Measurements from ENCODE around the gene AXIN1. TPM values are rescaled to one million over a fixed set of nuclear protein-coding genes. Genes with fewer than 3 reads are reported as not detected.

The AXIN1 gene
- total RNA-seq, 4 donors from 2014 or later, result 17.5 to 29.7 (median 26.4) TPM

GRCh38 chr16:286491-287297 is 65.8 kb downstream of the AXIN1 start:
- Histone ChIP-seq H3K9me3 (no peaks in the 10 kb centered on the region), H3K4me3 (replicated peaks in 1 of 3) (no peak overlapping the region), H3K4me1 (no peaks in the 10 kb centered on the region), H3K36me3 (peaks cover 11 to 23% of the 10 kb centered on the region in 2 donors), H3K27me3 (no peaks in the 10 kb centered on the region), H3K27ac (no peak overlapping the region)
- no peak for DNase-seq
- WGBS, 2 donors, result 91 to 97% methylated on average over 7 to 21 of the region's 22 CpGs
- TF ChIP-seq POLR2A (IDR thresholded peaks at IDR 0.05), result no peak
- TF ChIP-seq, protein P1, sequence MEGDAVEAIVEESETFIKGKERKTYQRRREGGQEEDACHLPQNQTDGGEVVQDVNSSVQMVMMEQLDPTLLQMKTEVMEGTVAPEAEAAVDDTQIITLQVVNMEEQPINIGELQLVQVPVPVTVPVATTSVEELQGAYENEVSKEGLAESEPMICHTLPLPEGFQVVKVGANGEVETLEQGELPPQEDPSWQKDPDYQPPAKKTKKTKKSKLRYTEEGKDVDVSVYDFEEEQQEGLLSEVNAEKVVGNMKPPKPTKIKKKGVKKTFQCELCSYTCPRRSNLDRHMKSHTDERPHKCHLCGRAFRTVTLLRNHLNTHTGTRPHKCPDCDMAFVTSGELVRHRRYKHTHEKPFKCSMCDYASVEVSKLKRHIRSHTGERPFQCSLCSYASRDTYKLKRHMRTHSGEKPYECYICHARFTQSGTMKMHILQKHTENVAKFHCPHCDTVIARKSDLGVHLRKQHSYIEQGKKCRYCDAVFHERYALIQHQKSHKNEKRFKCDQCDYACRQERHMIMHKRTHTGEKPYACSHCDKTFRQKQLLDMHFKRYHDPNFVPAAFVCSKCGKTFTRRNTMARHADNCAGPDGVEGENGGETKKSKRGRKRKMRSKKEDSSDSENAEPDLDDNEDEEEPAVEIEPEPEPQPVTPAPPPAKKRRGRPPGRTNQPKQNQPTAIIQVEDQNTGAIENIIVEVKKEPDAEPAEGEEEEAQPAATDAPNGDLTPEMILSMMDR (IDR thresholded peaks at IDR 0.05), result no peak
- intact Hi-C loops (cut with DNase I), result no loop called here

DNA sequence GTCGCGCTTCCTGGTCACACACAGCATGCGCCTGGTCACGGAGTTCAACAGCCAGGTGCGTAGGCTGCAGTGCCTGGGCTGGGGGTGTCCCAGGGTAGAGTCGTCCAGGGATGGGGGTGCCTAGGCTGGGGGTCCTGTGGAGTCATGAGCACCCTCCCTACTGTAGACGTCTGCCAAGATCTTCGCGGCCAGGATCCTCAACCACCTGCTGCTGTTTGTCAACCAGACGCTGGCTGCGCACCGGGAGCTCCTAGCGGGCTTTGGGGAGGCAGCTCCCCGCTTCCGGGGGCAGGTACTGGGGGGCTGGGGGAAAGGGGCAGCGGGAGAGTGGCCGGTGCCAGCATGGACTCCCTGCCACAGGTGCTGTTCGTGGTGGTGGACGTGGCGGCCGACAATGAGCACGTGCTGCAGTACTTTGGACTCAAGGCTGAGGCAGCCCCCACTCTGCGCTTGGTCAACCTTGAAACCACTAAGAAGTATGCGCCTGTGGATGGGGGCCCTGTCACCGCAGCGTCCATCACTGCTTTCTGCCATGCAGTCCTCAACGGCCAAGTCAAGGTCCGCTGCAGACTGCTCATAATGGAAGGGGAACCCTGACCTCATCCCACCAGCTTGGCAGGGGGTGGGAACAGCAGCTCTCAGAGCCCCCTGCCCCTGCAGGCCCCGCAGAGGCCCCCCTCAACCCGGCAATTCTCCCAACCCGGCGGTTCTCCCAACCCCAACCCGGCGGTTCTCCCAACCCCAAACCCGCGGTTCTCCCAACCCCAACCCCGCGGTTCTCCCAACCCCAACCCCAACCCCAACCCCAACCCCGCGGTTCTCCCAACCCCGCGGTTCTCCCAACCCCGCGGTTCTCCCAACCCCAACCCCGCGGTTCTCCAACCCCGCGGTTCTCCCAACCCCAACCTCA is 67.1 kb downstream of the AXIN1 start:
- H3K4me3 ChIP-seq (replicated peaks in 1 of 3), result no peak overlapping the region
- TF ChIP-seq, protein P1 (IDR thresholded peaks at IDR 0.05), result no peak
- TF ChIP-seq POLR2A (IDR thresholded peaks at IDR 0.05), result no peak
- 92 to 99% methylated on average over 20 to 43 of the region's 48 CpGs for WGBS, 2 donors
- peaks cover 7% of the 10 kb centered on the region for H3K27me3 ChIP-seq
- H3K9me3 ChIP-seq, result no peaks in the 10 kb centered on the region
- peaks cover 8 to 13% of the 10 kb centered on the region in 2 donors for H3K36me3 ChIP-seq
- H3K4me1 ChIP-seq, result peaks cover 6% of the 10 kb centered on the region in 2 donors
- intact Hi-C loops (cut with DNase I), result no loop called here
- DNase-seq, result no peak
- H3K27ac ChIP-seq, result no peak overlapping the region

DNA sequence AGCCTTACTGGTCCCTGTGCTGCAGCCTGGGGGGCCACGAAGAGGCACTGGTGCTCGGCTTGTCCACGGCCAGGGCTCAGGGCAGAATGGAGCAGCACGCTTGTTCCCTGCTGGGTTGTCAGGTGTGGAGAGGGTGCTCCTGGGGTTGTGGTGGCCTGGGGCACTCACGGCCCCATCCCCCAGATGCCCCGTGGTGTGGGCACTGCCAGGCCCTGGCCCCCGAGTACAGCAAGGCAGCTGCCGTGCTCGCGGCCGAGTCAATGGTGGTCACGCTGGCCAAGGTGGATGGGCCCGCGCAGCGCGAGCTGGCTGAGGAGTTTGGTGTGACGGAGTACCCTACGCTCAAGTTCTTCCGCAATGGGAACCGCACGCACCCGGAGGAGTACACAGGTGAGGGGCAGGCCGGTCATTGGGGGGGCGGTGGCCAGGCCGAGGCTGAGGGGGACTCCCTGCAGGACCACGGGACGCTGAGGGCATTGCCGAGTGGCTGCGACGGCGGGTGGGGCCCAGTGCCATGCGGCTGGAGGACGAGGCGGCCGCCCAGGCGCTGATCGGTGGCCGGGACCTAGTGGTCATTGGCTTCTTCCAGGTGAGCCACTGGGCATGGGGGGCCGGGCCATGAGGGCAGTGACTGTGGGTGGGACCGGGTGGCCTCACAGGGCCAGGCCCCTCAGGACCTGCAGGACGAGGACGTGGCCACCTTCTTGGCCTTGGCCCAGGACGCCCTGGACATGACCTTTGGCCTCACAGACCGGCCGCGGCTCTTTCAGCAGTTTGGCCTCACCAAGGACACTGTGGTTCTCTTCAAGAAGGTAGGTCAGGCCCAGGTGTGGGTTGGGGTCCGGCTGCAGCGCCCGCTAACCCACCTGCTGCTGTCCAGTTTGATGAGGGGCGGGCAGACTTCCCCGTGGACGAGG is 68.1 kb downstream of the AXIN1 start:
- Histone ChIP-seq H3K36me3 (peaks cover 8 to 12% of the 10 kb centered on the region in 2 donors), H3K4me3 (replicated peaks in 1 of 3) (no peak overlapping the region), H3K4me1 (peaks cover 6% of the 10 kb centered on the region in 2 donors), H3K27me3 (peaks cover 7% of the 10 kb centered on the region), H3K9me3 (no peaks in the 10 kb centered on the region), H3K27ac (no peak overlapping the region)
- WGBS, 2 donors, result 93 to 96% methylated on average over 20 to 46 of the region's 52 CpGs
- no peak for DNase-seq
- TF ChIP-seq POLR2A (IDR thresholded peaks at IDR 0.05), result no peak
- TF ChIP-seq, protein P1 (IDR thresholded peaks at IDR 0.05), result no peak
- intact Hi-C loops (cut with DNase I), result no loop called here

- no peak within 1 kb of the TSS for H3K27ac ChIP-seq
- 76 to 86% methylated on average over 9 to 11 of the region's 25 CpGs for WGBS, 2 donors
- no peak for DNase-seq
- H3K4me1 ChIP-seq, result peaks cover 6% of the 10 kb centered on the region in 2 donors
- H3K9me3 ChIP-seq, result no peaks in the 10 kb centered on the region
- H3K4me3 ChIP-seq (replicated peaks in 1 of 3), result no peak within 1 kb of the TSS
- no peak for TF ChIP-seq POLR2A (IDR thresholded peaks at IDR 0.05)
- TF ChIP-seq, protein P1 (IDR thresholded peaks at IDR 0.05), result no peak
- peaks cover 0 to 11% of the 10 kb centered on the region in 2 donors for H3K36me3 ChIP-seq
- intact Hi-C loops (cut with DNase I), result no loop called here
- peaks cover 7% of the 10 kb centered on the region for H3K27me3 ChIP-seq
Measured at GRCh38 chr16:283033-283805, 69.3 kb downstream of the AXIN1 start, which contains the start of gene PDIA2. Gene PDIA2 (plus strand): TSS chr16:283164. CDS start chr16:283170, 6 bp downstream.

Data from thyroid gland (tissue), 4 donors.